OCI-LY3 (cell line): ENCODE measurements around the gene CNOT6L.

Experiments used
- H2AFZ ChIP-seq: fragments of 200-600, 300-600 bp; shearing (Covaris generic); 2 replicates; pipeline ENCODE4 v1.6.0; 2014; ENCODE audit warnings: antibody characterized with exemption, low read depth, low read length
- H3K27ac ChIP-seq: fragments of 200-600, 300-600 bp; sonication (generic); 2 replicates; pipeline ENCODE4 v1.5.1; 2014; ENCODE audit warnings: mild to moderate bottlenecking, low read length, moderate library complexity, mixed read lengths
- H3K27me3 ChIP-seq: fragments of 200-600, 300-600 bp; sonication (generic); 2 replicates; pipeline ENCODE4 v1.6.1; 2014; ENCODE audit warnings: low read depth, low read length, mixed read lengths
- H3K36me3 ChIP-seq: fragments of 200-600, 300-600 bp; sonication (generic); replicated peaks from 2 replicates; pipeline ENCODE3; 2014; ENCODE audit warnings: low read depth, low read length, mixed read lengths
- H3K4me1 ChIP-seq: fragments of 300-600, 200-600 bp; sonication (generic); 2 replicates; pipeline ENCODE4 v1.6.1; 2014; ENCODE audit warnings: low read length, mixed read lengths
- H3K4me2 ChIP-seq: fragments of 200-600, 300-600 bp; sonication (generic); 2 replicates; pipeline ENCODE4 v1.6.1; 2014; ENCODE audit warnings: low read length, mixed read lengths
- H3K4me3 ChIP-seq: fragments of 300-600, 200-600 bp; sonication (generic); 2 replicates; pipeline ENCODE4 v1.5.1; 2014; ENCODE audit warnings: antibody characterized with exemption, mild to moderate bottlenecking, low read length, moderate library complexity
- H3K79me2 ChIP-seq: fragments of 300-600, 200-600 bp; shearing (Covaris generic); 2 replicates; pipeline ENCODE4 v1.6.1; 2014; ENCODE audit warnings: mild to moderate bottlenecking, low read length, mixed read lengths
- H3K9ac ChIP-seq: fragments of 300-600, 200-600 bp; shearing (Covaris generic); 2 replicates; pipeline ENCODE4 v1.6.0; 2014; ENCODE audit warnings: mild to moderate bottlenecking, low read length, moderate library complexity
- H3K9me3 ChIP-seq: fragments of 200-600, 300-600 bp; shearing (Covaris generic); 2 replicates; pipeline ENCODE4 v1.6.1; 2014; ENCODE audit warnings: low read length, mixed read lengths; ENCODE audit not compliant: insufficient read depth
- H4K20me1 ChIP-seq: fragments of 200-600, 300-600 bp; sonication (generic); 2 replicates; pipeline ENCODE4 v1.6.1; 2016; ENCODE audit warnings: low read length, mixed read lengths; ENCODE audit not compliant: insufficient read depth
- EZH2phosphoT487 ChIP-seq: fragments of 200-600 bp; shearing (Covaris generic); IDR thresholded peaks from 2 replicates; pipeline ENCODE4 v1.6.1; 2018; ENCODE audit warnings: antibody characterized with exemption, mixed run types, low read depth
- TF ChIP-seq, protein P1 (sequence below): fragments of 200-600, 300-600 bp; sonication (generic); IDR thresholded peaks from 2 replicates; pipeline ENCODE4 v1.5.1; 2014; ENCODE audit warnings: antibody characterized with exemption, low read length, low read depth

The CNOT6L gene

DNA sequence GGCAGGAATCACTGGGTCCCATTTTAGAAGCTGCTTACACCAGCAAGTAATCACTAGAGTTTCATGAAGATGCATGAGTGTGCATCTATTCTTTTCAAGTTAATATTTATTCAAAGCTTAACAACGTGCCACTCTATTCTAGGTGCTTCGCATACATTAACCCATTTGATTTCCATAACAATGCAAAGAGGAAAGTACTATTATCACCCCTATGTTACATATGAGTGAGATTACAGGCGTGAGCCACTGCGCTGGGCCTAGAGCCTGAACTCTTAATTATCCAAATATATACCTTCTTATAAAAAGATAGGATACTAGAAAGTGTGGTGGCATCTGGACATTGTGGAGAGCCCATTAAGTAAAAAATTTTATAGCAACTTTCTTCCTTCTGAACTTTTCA lies 148.1 kb downstream of the CNOT6L start:
- Histone ChIP-seq H4K20me1 (no peaks in the 10 kb centered on the region), H3K4me1 (peaks cover 7% of the 10 kb centered on the region), H2AFZ (no peak overlapping the region), H3K9ac (no peak overlapping the region), H3K27ac (no peak overlapping the region), H3K36me3 (no peaks in the 10 kb centered on the region), H3K4me3 (no peak overlapping the region), H3K27me3 (no peaks in the 10 kb centered on the region), H3K9me3 (no peaks in the 10 kb centered on the region; the same call in 1 of the 2 replicates), H3K4me2 (no peak overlapping the region), H3K79me2 (no peaks in the 10 kb centered on the region)
- no peak for TF ChIP-seq EZH2phosphoT487
- TF ChIP-seq, protein P1, sequence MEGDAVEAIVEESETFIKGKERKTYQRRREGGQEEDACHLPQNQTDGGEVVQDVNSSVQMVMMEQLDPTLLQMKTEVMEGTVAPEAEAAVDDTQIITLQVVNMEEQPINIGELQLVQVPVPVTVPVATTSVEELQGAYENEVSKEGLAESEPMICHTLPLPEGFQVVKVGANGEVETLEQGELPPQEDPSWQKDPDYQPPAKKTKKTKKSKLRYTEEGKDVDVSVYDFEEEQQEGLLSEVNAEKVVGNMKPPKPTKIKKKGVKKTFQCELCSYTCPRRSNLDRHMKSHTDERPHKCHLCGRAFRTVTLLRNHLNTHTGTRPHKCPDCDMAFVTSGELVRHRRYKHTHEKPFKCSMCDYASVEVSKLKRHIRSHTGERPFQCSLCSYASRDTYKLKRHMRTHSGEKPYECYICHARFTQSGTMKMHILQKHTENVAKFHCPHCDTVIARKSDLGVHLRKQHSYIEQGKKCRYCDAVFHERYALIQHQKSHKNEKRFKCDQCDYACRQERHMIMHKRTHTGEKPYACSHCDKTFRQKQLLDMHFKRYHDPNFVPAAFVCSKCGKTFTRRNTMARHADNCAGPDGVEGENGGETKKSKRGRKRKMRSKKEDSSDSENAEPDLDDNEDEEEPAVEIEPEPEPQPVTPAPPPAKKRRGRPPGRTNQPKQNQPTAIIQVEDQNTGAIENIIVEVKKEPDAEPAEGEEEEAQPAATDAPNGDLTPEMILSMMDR = no peak

DNA sequence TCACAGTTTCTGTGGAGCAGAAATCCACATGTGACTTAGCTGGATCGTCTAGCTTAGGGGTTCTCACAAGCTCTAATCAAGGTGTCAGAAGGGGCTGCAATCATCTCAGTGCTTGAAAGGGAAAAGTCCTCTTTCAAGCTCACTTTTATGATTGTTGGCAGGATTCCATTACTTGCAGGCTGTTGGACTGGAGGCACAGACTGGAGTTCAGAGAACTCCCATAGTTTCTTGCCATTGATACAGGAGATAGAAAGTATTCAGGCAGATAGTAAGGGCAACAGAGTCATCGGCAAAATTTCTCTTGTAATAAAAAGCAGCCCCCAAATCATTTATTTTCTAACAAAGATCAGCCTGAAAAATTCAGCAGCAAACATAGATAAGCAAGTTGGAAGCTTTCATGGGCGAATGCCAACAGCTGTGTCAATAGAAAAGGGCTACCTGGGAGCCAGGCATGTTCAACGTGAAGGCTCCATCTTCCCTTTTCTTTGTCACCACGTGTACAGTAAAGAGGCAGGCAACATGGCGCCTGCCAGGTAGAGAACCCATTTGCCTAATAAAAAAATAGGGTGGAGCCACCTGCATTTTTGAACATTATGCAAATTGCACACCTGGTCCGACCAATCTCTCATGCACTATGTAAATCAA lies 149.1 kb downstream of the CNOT6L start:
- Histone ChIP-seq H4K20me1 (no peaks in the 10 kb centered on the region), H3K9ac (no peak overlapping the region), H3K27me3 (no peaks in the 10 kb centered on the region), H2AFZ (no peak overlapping the region), H3K9me3 (no peaks in the 10 kb centered on the region; the same call in 1 of the 2 replicates), H3K27ac (no peak overlapping the region), H3K79me2 (no peaks in the 10 kb centered on the region), H3K4me3 (no peak overlapping the region), H3K36me3 (no peaks in the 10 kb centered on the region), H3K4me2 (no peak overlapping the region), H3K4me1 (peaks cover 12% of the 10 kb centered on the region)
- TF ChIP-seq EZH2phosphoT487 = no peak
- TF ChIP-seq, protein P1 = no peak

DNA sequence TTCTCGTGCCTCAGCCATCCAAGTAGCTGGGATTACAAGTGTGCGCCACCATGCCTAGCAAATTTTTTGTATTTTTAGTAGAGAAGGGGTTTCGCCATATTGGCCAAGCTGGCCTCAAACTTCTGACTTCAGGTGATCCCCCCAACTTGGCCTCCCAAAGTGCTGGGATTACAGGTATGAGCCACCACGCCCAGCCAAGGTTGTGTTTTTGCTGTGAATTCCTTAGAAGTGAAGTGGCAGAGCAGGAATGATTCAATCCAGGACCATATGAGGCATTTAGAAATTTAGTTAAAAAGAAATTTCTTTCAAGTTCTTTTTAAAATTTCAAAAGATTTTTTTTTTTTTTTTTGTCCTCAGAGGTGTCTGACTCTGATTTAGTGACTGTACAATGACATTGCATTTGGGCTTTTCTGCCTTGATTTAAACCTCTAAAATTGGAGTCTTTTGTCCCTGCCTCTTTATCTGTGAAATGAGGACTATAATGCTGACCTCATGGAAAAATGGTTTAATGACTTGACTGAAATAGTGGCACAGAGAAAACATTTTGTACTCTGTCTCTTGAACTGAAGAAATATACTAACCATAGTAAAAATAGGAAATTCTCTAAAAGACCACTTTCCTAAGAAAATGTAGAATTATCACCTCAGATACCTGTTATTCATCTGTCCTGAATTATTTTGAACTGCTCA lies 153.6 kb downstream of the CNOT6L start:
- H3K9me3 ChIP-seq = no peaks in the 10 kb centered on the region; the same call in 1 of the 2 replicates
- no peaks in the 10 kb centered on the region for H3K36me3 ChIP-seq
- TF ChIP-seq, protein P1 = no peak
- TF ChIP-seq EZH2phosphoT487 = no peak
- no peak overlapping the region for H3K27ac ChIP-seq
- H3K4me3 ChIP-seq = no peak overlapping the region
- no peak overlapping the region for H2AFZ ChIP-seq
- peaks cover 12% of the 10 kb centered on the region for H3K4me1 ChIP-seq
- no peaks in the 10 kb centered on the region for H3K79me2 ChIP-seq
- no peaks in the 10 kb centered on the region for H4K20me1 ChIP-seq
- no peak overlapping the region for H3K4me2 ChIP-seq
- no peaks in the 10 kb centered on the region for H3K27me3 ChIP-seq
- H3K9ac ChIP-seq = no peak overlapping the region
